SJSA1 (cell line): ENCODE results near the gene ZNF326. TPM values are rescaled to one million over a fixed set of nuclear protein-coding genes. Genes with fewer than 3 reads are reported as not detected.
A peak's percentile ranks its signal among the peaks of the same experiment; 100 is the strongest.

ENCODE experiments used
- DNase-seq, 2 experiments: peaks; one replicate each; pipeline ENCODE4 v3.0.0-alpha.2; 2015 to 2020; ENCODE audit warnings: low spot score in 2 of 2, low read depth in 1 of 2
- H3K27ac ChIP-seq: fragments of 250-450 bp; sonication (Bioruptor Pico); 2 replicates; pipeline ENCODE4 v1.5.1; 2020; ENCODE audit warnings: mild to moderate bottlenecking, moderate library complexity
- H3K27me3 ChIP-seq: fragments of 250-450 bp; sonication (Bioruptor Pico); replicated peaks from 2 replicates; pipeline ENCODE4 v1.5.1; 2020; ENCODE audit warnings: mild to moderate bottlenecking, moderate library complexity
- H3K36me3 ChIP-seq: fragments of 250-450 bp; sonication (Bioruptor Pico); 2 replicates; pipeline ENCODE4 v1.5.1; 2020; ENCODE audit warnings: mild to moderate bottlenecking
- H3K4me1 ChIP-seq: fragments of 250-450 bp; sonication (Bioruptor Pico); replicated peaks from 2 replicates; pipeline ENCODE4 v1.6.1; 2021; ENCODE audit warnings: mild to moderate bottlenecking
- H3K4me3 ChIP-seq: fragments of 250-450 bp; sonication (Bioruptor Pico); 2 replicates; pipeline ENCODE4 v1.5.1; 2020; ENCODE audit warnings: mild to moderate bottlenecking
- H3K9me3 ChIP-seq: fragments of 250-450 bp; sonication (Bioruptor Pico); replicated peaks from 2 replicates; pipeline ENCODE4 v1.5.1; 2020; ENCODE audit warnings: mild to moderate bottlenecking
- total RNA-seq: library from RNA; depleted of rRNA; stranded (reverse); fragments of >200 nt; shearing (Covaris generic); gene quantifications from 2 replicates; pipeline ENCODE4 v1.2.3, GENCODE V29; 2014; rRNA removed

Gene ZNF326
- 4.9 and 6.3 TPM in 2 replicates for total RNA-seq

- H3K4me1 ChIP-seq: peaks cover 5% of the 10 kb centered on the region; the same call in 1 of the 2 replicates
- H3K27ac ChIP-seq: peak within 1 kb of the TSS; percentile 86
- no peaks in the 10 kb centered on the region for H3K27me3 ChIP-seq
- H3K9me3 ChIP-seq: no peaks in the 10 kb centered on the region
- peaks cover 28% of the 10 kb centered on the region for H3K36me3 ChIP-seq
- peak; percentile 97 to 98 for DNase-seq
- H3K4me3 ChIP-seq: peak within 1 kb of the TSS; percentile 78
Observed at GRCh38 chr1:89994805-89995597, at the start of gene ZNF326. Gene ZNF326, plus strand, starts transcription at chr1:89995110. Its CDS starts 148 bp downstream, at chr1:89995258.

- Histone ChIP-seq H3K36me3 (no peaks in the 10 kb centered on the region), H3K4me1 (peaks cover 33% of the 10 kb centered on the region), H3K4me3 (no peak overlapping the region), H3K27ac (no peak overlapping the region), H3K9me3 (no peaks in the 10 kb centered on the region), H3K27me3 (no peaks in the 10 kb centered on the region)
- DNase-seq: peak in 1 of 2 experiments; percentile 45
Observed at GRCh38 chr1:89945852-89946476, 48.9 kb upstream of the ZNF326 start.

GRCh38 chr1:89946532-89946931, 48.4 kb upstream of the ZNF326 start:
- H3K36me3 ChIP-seq: no peaks in the 10 kb centered on the region
- H3K9me3 ChIP-seq: no peaks in the 10 kb centered on the region
- no peaks in the 10 kb centered on the region for H3K27me3 ChIP-seq
- no peak for DNase-seq
- peaks cover 37% of the 10 kb centered on the region for H3K4me1 ChIP-seq
- no peak overlapping the region for H3K27ac ChIP-seq
- no peak overlapping the region for H3K4me3 ChIP-seq

GRCh38 chr1:89948722-89949345, 46.1 kb upstream of the ZNF326 start:
- Histone ChIP-seq H3K4me1 (peaks cover 46% of the 10 kb centered on the region), H3K9me3 (no peaks in the 10 kb centered on the region), H3K27ac (no peak overlapping the region), H3K27me3 (no peaks in the 10 kb centered on the region), H3K4me3 (no peak overlapping the region), H3K36me3 (no peaks in the 10 kb centered on the region)
- no peak for DNase-seq

- no peaks in the 10 kb centered on the region for H3K36me3 ChIP-seq
- no peak overlapping the region for H3K4me3 ChIP-seq
- H3K27me3 ChIP-seq: no peaks in the 10 kb centered on the region
- DNase-seq: no peak
- no peak overlapping the region for H3K27ac ChIP-seq
- H3K9me3 ChIP-seq: no peaks in the 10 kb centered on the region
- H3K4me1 ChIP-seq: peaks cover 50% of the 10 kb centered on the region
Observed at GRCh38 chr1:89949991-89950624, 44.8 kb upstream of the ZNF326 start.

GRCh38 chr1:89950703-89951102, 44.2 kb upstream of the ZNF326 start:
- H3K27me3 ChIP-seq: no peaks in the 10 kb centered on the region
- no peaks in the 10 kb centered on the region for H3K36me3 ChIP-seq
- no peaks in the 10 kb centered on the region for H3K9me3 ChIP-seq
- no peak overlapping the region for H3K27ac ChIP-seq
- H3K4me3 ChIP-seq: no peak overlapping the region
- H3K4me1 ChIP-seq: peaks cover 45% of the 10 kb centered on the region
- DNase-seq: no peak

GRCh38 chr1:89951766-89952604, 42.9 kb upstream of the ZNF326 start:
- H3K4me1 ChIP-seq: peaks cover 34% of the 10 kb centered on the region
- no peaks in the 10 kb centered on the region for H3K27me3 ChIP-seq
- DNase-seq: peak in 1 of 2 experiments; percentile 87
- H3K4me3 ChIP-seq: no peak overlapping the region
- H3K27ac ChIP-seq: peak overlapping the region; percentile 99
- no peaks in the 10 kb centered on the region for H3K9me3 ChIP-seq
- H3K36me3 ChIP-seq: no peaks in the 10 kb centered on the region

GRCh38 chr1:89952605-89953130, 42.2 kb upstream of the ZNF326 start:
- no peak for DNase-seq
- H3K4me3 ChIP-seq: no peak overlapping the region
- no peaks in the 10 kb centered on the region for H3K27me3 ChIP-seq
- H3K36me3 ChIP-seq: no peaks in the 10 kb centered on the region
- peaks cover 34% of the 10 kb centered on the region for H3K4me1 ChIP-seq
- peak overlapping the region; percentile 99 for H3K27ac ChIP-seq
- H3K9me3 ChIP-seq: no peaks in the 10 kb centered on the region

- peak; percentile 87 to 92 for DNase-seq
- H3K27ac ChIP-seq: peak overlapping the region; percentile 99
- H3K4me1 ChIP-seq: peaks cover 34% of the 10 kb centered on the region
- H3K27me3 ChIP-seq: no peaks in the 10 kb centered on the region
- H3K4me3 ChIP-seq: no peak overlapping the region
- no peaks in the 10 kb centered on the region for H3K9me3 ChIP-seq
- H3K36me3 ChIP-seq: no peaks in the 10 kb centered on the region
Observed at GRCh38 chr1:89953131-89953626, 41.7 kb upstream of the ZNF326 start.

GRCh38 chr1:89953929-89954328, 41.0 kb upstream of the ZNF326 start:
- H3K27ac ChIP-seq: peak overlapping the region; percentile 99
- H3K9me3 ChIP-seq: no peaks in the 10 kb centered on the region
- H3K36me3 ChIP-seq: no peaks in the 10 kb centered on the region
- DNase-seq: peak; percentile 80 to 81
- no peak overlapping the region for H3K4me3 ChIP-seq
- H3K4me1 ChIP-seq: peaks cover 34% of the 10 kb centered on the region
- H3K27me3 ChIP-seq: no peaks in the 10 kb centered on the region

- Histone ChIP-seq H3K9me3 (no peaks in the 10 kb centered on the region), H3K27me3 (no peaks in the 10 kb centered on the region), H3K36me3 (no peaks in the 10 kb centered on the region), H3K27ac (peak overlapping the region; percentile 99), H3K4me1 (peaks cover 34% of the 10 kb centered on the region), H3K4me3 (no peak overlapping the region)
- no peak for DNase-seq
Observed at GRCh38 chr1:89954401-89954800, 40.5 kb upstream of the ZNF326 start.

- Histone ChIP-seq H3K4me3 (no peak overlapping the region), H3K36me3 (no peaks in the 10 kb centered on the region), H3K9me3 (no peaks in the 10 kb centered on the region), H3K27ac (no peak overlapping the region), H3K27me3 (no peaks in the 10 kb centered on the region), H3K4me1 (peaks cover 34% of the 10 kb centered on the region)
- no peak for DNase-seq
Observed at GRCh38 chr1:89955311-89956205, 39.4 kb upstream of the ZNF326 start.
